Hematopoietic multipotent progenitor cell treated with erythropoietin and hydrocortisone succinate and interleukin-3 and kit ligand, for 4 days (in vitro differentiated cells): ENCODE measurements around the gene SLC2A2.
"Not testable (repeated sequence)": the region's sequence is repeated elsewhere in the genome, so short reads cannot be mapped to it uniquely, and the experiment has no call there.

Experiments used
- DNase-seq: peaks from one replicate; pipeline ENCODE4 v3.0.0-alpha.2; 2015

SLC2A2 gene

DNA sequence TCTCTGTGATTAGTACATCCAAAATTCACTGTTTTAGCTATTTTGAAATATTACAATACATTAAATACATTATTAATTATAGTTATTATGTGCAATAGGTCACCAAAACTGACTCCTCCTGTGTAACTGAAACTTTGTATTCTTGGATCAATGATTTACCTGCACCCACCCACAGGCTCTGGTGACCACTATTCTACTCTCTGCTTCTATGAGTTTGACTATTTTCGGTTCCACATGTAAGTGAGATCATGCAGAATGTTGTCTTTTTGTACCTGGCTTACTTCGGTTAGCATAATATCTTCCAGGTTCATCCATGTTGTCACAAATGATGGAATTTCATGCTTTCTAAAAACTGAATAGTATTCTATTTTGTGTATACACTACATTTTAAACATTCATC, 43.8 kb downstream of the SLC2A2 start:
- DNase-seq, result no peak

DNA sequence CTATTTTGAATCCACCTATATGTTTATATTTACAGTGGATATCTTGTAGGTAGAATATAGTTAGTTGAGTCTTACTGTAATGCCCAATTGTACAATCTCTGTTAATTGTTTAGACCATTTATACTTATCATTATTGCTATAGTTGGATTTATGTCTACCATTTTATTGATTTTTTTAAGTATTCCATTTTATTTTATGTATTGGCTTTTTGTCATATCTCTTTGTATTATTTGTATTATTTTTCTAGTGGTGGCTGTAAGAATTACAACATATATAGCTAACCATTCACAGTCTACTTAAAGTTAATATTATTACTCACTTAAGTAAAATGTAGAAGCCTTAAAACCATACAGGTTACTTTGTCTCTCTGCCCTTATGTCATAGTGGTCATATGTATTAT, 46.1 kb downstream of the SLC2A2 start:
- DNase-seq, result no peak

DNA sequence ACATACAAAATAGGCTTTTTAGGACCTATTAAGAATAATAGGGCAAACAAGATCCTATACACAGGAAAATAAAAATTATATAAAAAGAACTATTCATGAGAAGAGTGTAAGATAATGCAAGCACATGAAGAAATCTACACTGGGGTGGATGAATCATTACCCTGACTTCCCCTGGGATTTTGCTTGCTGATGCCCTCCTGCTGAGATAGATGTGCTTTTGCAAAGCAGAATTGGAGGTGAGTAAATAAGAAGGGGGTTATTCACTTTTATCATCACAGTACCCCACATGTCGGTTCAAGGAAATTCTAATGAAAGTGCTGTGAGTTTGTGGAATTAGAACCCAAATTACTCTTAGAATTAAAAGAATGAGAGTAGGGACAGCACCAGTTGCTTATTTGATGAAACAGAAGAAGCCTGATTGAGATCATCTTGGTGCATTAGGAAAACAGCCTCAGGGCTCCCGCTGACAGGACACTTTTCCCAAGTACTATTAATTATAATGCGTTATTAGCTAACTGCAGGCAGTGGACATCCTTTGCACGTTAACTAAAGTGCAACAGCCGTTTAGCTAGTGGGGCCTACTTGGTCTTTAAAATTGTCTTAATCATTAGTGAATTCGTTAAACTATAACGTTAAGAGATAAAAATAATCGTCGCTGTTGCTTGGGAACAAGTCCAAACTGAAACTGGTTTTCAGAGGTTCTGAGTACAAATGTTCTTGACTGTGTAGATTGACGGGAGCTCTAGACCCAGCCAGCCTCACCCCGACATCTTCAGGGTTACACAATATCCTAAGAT, 48.4 kb downstream of the SLC2A2 start:
- DNase-seq, result no peak

DNA sequence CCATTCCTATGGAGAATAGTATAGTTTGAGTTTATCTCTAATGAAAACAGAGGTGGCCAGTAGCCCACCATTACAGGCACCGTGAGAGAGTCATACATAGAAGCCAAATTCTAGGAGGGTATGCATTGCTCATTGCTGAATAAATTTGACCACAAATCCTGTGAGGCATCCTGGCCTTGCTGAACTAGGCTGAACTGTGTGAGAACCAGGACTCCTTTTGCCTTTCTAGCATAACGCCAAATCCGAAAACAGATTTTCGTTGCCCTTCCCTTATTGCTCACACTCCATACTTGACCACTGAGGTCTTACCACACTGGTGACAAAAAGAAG, 50.4 kb downstream of the SLC2A2 start:
- DNase-seq, result no peak

DNA sequence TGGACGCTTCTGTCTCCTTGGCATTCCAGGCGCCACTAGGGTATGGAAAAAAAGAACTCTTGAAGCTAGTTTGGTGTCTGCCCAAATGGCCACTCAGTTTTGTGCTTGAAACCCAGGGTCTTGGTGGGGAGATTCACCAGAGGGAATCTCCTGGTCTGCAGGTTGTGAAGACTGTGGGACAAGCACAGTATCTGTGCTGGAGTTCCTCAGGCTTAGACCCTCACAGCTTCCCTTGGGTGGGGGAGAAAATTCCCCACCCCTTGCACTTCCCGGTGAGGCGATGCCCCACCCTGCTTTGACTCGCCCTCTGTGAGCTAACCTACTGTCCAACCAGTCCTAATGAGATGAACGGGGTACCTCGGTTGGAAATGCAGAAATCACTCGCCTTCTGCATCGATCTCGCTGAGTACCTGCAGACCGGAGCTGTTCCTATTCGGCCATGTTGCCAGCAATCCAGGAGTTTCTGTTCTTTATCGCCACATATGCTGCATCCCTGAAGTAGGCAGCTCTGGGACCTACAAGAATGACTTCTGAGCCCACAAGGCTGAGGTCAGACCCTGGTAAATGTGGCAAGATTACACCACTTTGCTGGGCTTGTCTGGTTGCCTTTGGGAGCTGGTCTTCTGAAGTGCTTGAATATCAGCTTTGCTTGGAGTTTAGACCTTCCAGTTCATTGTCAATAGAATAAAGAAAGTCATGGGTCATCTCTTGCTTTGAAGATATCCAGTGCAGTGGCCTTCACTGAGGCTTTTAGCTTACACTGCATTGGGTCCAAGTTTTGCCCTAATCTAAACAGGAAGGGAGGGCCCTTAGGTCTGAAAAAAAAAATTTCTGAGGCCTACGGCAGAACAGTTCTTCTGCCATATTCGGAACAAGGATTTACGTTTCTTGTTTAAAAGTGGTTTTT, 51.0 kb downstream of the SLC2A2 start:
- DNase-seq, result no peak

DNA sequence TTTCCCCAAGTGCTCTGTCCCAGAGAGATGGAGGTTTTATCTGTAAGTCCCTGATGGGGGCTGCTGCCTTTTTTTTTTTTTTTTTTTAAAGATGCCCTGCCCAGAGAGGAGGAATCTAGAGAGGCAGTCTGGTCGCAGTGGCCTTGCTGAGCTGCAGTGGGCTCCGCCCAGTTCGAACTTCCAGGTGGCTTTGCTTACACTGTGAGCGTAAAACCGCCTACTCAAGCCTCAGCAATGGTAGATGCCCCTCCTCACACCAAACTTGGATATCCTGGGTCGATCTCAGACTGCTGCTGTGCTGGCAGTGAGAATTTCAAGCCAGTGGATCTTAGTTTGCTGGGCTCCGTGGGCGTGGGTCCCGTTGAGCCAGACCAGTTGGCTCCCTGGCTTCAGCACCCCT, 51.6 kb downstream of the SLC2A2 start:
- no peak for DNase-seq

DNA sequence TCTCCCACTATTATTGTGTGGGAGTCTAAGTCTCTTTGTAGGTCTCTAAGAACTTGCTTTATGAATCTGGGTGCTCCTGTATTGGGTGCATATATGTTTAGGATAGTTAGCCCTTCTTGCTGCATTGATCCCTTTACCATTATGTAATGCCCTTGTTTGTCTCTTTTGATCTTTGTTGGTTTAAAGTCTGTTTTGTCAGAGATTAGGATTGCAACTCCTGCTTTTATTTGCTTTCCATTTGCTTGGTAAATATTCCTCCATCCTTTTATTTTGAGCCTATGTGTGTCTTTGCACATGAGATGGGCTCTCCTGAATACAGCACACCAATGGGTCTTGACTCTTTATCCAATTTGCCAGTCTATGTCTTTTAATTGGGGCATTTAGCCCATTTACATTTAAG, 53.6 kb downstream of the SLC2A2 start:
- not testable (repeated sequence) for DNase-seq

DNA sequence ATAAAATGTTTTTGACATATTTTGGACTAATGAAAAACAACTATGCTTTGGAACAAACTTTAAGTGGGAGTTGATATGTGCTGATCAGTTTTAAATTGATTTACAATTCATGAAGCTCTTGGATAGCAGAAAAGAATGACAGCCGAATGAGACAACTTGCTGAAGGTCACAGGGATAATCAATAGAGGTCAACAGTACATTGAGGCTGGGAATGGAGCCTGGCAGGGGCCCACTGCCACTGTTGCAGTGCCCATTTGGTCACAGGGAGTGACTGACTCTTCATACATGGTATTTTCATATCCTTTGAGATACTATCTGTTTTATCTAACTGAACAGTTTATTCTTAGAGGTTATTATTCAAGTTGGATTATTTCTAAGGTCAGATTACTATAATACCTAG, 59.4 kb downstream of the SLC2A2 start:
- DNase-seq, result no peak

DNA sequence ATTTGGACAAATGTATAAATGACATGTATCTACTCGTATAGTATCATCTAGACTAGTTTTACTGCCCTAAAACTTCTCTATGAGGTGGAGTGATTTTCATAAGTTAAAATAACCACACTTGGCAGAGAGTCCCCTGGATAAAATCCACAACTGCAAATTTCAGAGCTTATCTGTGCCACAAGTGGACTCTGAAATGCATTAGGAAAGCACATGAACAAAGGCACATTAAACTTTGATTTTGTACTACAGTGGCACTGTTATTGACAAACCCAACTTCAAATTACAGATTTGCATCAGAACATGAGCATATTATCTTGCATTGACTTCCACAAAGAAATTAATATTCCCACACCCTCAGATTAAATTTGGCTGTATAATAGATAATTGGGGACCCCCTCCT, 60.0 kb downstream of the SLC2A2 start:
- no peak for DNase-seq

DNA sequence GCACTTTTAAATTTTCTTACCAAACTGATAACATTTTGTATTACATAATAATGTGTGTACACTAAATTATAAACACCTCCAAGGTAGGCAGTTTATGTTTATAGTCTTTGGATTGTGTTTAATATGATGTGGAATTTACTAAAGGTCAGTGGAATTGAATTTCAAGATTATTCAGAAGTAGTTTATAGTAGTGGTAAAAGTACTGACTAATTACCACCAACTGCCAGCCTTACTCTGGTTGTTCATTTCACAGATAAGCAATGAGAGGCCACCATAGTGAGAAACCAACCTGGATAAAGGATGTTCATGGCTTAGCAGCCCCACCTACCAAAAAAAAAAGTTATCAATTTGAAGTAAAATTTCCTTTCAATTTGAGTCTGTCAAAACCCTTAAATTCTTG, 64.1 kb downstream of the SLC2A2 start:
- peak; percentile 13 for DNase-seq

DNA sequence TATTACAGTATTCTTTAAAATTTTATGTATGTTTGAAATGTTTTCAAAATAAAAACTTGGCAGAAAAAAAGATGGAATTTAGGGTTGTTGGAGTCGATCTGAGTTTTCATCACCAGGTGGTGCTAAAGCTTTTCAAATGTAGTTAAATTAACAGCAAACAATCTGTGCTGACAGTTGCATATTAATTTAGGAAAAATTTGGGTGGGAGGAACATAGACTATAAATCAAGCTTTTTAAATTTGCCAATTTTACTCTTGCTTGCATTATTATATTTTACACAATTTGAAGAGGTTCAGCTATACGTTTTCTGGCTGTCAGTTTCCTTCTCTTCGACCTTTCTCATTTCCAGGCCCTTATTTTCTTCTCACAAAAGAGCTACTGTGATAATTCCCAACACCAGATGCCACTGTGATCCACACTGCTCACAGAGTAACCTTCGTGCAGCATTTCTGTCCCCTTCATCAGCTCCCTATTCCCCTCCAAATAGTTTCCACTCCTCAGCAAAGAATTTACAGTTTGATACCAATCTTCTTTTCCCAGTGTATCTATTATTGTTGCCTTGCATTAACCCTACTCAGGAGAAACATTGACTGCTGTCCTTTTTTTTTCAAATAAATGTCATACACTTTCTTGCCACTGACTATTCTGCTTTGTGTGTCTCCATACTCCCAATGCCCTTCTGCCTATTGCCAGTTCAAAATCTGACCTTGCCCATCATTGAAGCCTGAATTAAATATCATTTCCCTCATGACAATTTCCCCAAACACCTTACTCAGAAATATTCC, 64.7 kb downstream of the SLC2A2 start:
- DNase-seq, result peak; percentile 69

DNA sequence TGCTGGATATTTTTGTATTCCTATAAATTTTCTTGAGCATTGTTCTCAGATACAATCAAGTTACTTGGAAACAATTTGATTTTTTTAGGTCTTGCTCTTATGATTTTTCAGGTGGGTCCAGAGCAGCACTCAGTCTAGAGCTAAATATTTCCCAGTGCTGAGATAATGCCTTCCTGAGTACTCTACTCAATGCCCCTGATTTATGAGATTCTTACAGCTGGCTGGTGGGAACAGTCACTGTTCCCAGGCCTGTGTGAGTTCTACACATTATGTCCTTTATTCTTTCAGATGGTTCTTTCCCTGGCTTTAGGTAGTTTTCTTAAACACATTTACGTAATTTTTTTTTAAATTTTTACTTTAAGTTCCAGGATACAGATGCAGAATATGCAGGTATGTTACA, 67.1 kb downstream of the SLC2A2 start:
- no peak for DNase-seq

DNA sequence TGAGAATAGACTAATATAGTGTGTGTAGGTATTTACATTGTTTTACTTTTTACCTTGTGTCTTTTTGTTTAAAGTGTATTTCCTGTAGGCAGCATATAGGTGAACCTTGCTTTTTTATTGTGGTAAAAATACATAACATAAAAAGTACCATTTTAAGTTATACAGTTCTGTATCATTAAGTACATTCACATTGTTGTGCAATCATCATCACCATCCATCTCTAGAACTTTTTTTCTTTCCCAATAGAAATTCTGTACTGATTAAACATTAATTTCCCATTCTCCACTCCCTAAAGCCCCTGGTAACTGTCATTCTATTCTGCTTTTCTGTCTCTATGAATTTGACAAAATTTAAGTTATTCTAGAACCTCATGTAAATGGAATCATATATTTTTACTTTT, 69.9 kb downstream of the SLC2A2 start:
- DNase-seq, result no peak

DNA sequence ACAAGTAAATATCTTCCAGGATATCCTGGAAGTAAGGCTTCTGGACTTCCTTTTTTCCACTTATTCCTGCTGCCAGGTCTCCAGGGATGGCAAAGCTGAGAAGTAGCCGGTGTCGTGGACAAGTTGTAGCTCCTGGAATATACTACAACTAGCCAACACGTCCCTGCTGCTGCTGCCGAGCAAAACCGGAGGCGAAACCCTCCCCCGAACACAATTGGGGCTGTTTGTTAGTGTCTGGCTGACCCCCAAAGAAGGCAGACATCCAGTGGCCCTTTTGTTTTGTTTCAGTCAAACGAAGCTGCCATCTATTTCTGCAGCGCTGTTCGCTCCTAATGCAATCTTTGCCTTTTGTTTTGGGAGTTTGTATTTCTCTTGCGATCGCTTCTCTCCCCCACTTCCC, 72.8 kb downstream of the SLC2A2 start:
- DNase-seq, result no peak

DNA sequence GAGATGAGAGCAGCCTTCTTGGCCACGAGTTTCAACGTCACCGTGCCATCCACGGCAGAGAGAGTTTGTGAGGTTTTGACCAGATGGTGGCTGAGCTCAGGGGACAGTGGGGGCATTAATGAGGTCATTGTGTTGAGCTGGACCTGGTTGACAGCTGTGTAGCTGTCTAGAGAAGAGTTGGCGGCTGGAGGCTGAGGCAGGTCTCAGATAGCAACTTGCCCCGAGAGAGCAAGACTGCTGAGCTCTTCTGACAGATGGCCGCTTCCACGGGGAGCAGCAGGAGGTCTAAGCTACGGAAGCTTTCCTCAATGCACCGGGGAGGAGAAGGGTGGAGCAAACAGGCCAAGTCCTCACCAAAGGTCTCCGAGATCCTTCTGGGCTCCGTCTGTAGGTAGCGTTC, 73.3 kb downstream of the SLC2A2 start:
- no peak for DNase-seq

DNA sequence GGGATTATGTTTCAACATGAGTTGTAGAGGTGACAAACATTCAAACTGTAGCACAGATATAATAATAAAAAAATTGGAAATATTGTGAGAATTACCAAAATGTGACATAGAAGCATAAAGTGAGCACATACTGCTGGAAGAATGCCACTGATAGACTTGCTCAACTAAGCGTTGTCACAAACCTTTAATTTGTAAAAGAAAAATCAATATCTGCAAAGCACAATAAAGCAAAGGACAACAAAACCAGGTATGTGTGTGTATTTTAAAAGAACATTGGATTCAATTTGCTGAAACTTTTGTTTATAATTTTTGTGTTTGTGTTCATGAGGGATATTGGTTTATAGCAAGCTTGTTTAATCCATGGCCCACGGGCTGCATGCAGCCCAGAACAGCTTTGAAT, 77.3 kb downstream of the SLC2A2 start:
- no peak for DNase-seq

DNA sequence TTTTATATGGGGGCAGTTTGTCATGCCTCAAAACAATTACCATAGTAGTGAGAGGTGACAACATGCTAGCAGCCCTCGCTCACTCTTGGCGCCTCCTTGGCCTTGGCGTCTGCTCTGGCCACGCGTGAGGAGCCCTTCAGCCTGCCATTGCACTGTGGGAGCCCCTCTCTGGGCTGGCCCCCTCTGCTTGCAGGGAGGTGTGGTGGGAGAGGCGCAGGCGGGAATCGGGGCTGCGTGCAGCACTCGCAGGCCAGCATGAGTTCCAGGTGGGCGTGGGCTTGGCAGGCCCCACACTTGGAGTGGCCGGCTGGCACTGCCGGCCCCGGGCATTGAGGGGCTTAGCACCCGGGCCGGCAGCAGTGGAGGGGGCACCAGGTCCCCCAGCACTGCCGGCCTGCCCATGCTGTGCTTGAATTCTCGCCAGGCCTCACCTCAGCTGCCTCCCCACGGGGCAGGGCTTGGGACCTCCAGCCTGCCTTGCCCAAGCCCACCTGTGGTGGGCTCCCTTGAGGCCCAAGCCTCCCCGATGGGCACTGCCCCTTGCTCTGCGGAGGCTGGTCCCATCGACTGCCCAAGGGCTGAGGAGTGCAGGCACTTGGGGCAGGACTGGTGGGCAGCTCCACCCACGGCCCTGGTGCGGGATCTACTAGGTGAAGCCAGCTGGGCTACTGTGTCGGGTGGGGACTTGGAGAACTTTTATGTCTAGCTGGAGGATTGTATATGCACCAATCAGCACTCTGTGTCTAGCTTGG, 79.3 kb downstream of the SLC2A2 start:
- DNase-seq, result no peak
